Measurements from ENCODE around the gene HOXA9. TPM values are rescaled to one million over a fixed set of nuclear protein-coding genes. Genes with fewer than 3 reads are reported as not detected.

HOXA9 gene
- total RNA-seq, 1 donor from 2014 or later = not detected

GRCh38 chr7:27176962-27177794 is 11.8 kb upstream of the HOXA9 start:
- no peak for DNase-seq

GRCh38 chr7:27176524-27176845 is 11.1 kb upstream of the HOXA9 start:
- no peak for DNase-seq

- no peak for DNase-seq
These were observed 10.5 kb upstream of the HOXA9 start for GRCh38 chr7:27175626-27176523.

GRCh38 chr7:27174874-27175625 is 9.7 kb upstream of the HOXA9 start:
- DNase-seq = no peak

GRCh38 chr7:27173956-27174873 is 8.9 kb upstream of the HOXA9 start, which contains the start of gene HOXA10:
Gene HOXA10 (minus strand): TSS chr7:27174320. CDS start chr7:27174306, 14 bp downstream.
- DNase-seq = no peak

GRCh38 chr7:27173511-27173955 is 8.2 kb upstream of the HOXA9 start:
- DNase-seq = no peak

GRCh38 chr7:27172823-27173510 is 7.6 kb upstream of the HOXA9 start:
- DNase-seq = no peak

GRCh38 chr7:27172315-27172774 is 7.0 kb upstream of the HOXA9 start:
- DNase-seq = no peak

GRCh38 chr7:27171637-27172314 is 6.4 kb upstream of the HOXA9 start:
- DNase-seq = no peak

GRCh38 chr7:27171325-27171636 is 5.9 kb upstream of the HOXA9 start:
- DNase-seq = no peak

GRCh38 chr7:27170426-27171324 is 5.3 kb upstream of the HOXA9 start:
- DNase-seq = no peak

- no peak for DNase-seq
These were observed 4.5 kb upstream of the HOXA9 start for GRCh38 chr7:27169658-27170425.

- no peak for DNase-seq
These were observed 3.1 kb upstream of the HOXA9 start for GRCh38 chr7:27168265-27168947.

- DNase-seq = no peak
These were observed 2.6 kb upstream of the HOXA9 start for GRCh38 chr7:27167916-27168264.

GRCh38 chr7:27166531-27167505 is 1.5 kb upstream of the HOXA9 start:
- DNase-seq = no peak

GRCh38 chr7:27165996-27166530 is 726 bp upstream of the HOXA9 start:
- DNase-seq = no peak

All from tongue (tissue), 2 donors.